D721Med (cell line): ENCODE results near the gene CFDP1.
"Not testable (repeated sequence)": the region's sequence is repeated elsewhere in the genome, so short reads cannot be mapped to it uniquely, and the experiment has no call there.

Experiments used
- DNase-seq: peaks from one replicate; pipeline ENCODE4 v3.0.0; 2011; ENCODE audit warnings: low spot score; ENCODE audit not compliant: insufficient read length
- FAIRE-seq: peaks from 2 replicates; lab custom pipeline; 2011; peaks lifted over from hg19 to GRCh38; lab: Jason Lieb, UNC
- TF ChIP-seq, protein P1 (sequence below): IDR thresholded peaks from 2 replicates; pipeline ENCODE4 v1.5.1; 2012; ENCODE audit warnings: mild to moderate bottlenecking, control low read depth; ENCODE audit not compliant: insufficient read depth; ENCODE audit errors: missing control alignments

CFDP1 gene

DNA sequence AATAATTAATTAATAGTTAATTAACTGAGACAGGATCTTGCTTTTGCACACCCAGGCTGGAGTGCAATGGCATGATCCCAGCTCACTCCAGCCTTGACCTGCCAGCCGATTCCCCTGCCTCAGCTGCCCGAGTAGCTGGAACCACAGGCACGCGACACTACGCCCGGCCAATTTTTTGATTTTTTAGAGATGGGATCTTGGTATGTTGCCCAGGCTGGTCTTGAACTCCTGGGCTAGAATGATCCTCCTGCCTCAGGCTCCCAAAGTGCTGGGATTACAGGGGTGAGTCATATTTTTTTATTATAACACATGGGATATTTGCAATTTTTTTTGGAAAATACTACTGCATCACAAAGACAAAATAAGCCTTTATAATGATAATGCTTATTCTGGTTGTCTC is 151.5 kb downstream of the CFDP1 start:
- no peak for FAIRE-seq
- DNase-seq, result no peak
- TF ChIP-seq, protein P1, sequence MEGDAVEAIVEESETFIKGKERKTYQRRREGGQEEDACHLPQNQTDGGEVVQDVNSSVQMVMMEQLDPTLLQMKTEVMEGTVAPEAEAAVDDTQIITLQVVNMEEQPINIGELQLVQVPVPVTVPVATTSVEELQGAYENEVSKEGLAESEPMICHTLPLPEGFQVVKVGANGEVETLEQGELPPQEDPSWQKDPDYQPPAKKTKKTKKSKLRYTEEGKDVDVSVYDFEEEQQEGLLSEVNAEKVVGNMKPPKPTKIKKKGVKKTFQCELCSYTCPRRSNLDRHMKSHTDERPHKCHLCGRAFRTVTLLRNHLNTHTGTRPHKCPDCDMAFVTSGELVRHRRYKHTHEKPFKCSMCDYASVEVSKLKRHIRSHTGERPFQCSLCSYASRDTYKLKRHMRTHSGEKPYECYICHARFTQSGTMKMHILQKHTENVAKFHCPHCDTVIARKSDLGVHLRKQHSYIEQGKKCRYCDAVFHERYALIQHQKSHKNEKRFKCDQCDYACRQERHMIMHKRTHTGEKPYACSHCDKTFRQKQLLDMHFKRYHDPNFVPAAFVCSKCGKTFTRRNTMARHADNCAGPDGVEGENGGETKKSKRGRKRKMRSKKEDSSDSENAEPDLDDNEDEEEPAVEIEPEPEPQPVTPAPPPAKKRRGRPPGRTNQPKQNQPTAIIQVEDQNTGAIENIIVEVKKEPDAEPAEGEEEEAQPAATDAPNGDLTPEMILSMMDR, result no peak

DNA sequence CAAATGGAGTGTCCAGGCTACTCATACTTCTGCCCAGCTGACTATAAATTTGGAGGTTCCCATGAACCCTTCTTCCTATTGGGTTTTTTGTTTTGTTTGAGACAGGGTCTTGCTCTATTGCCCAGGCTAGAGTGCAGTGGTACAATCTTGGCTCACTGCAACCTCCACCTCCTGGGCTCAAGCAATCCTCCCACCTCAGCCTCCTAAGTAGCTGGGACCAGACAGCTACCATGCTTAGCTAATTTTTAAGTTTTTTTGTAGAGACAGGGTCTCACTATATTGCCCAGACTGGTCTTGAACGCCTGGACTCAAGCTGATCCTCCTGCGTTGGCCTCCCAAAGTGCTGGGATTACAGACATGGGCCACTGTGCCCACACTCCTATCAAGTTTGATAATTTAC is 152.3 kb downstream of the CFDP1 start:
- not testable (repeated sequence) for DNase-seq, FAIRE-seq

DNA sequence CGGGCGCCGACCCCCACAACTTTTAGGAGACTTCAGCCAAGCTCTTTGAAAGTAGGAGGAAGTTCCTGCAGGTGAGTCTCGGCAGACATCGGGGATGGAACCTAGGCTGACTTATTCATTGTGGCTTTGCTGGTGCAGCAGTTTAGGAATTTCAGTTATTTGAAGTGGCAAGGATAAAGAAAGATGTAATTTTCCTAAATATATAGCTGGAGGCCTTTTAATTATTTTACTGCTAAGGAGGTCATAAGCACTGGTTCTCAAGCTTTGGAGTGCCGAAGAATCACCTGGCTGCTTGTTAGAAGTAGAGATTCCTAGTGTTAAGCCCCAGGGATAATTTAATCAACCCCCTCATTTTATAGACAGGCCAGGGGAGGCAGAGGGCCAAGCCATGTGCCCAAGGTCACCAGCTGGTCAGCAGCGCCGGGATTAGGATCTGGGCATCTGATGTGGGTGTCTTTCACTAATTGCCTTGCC is 152.9 kb downstream of the CFDP1 start:
- TF ChIP-seq, protein P1, result no peak
- no peak for DNase-seq
- FAIRE-seq, result no peak

DNA sequence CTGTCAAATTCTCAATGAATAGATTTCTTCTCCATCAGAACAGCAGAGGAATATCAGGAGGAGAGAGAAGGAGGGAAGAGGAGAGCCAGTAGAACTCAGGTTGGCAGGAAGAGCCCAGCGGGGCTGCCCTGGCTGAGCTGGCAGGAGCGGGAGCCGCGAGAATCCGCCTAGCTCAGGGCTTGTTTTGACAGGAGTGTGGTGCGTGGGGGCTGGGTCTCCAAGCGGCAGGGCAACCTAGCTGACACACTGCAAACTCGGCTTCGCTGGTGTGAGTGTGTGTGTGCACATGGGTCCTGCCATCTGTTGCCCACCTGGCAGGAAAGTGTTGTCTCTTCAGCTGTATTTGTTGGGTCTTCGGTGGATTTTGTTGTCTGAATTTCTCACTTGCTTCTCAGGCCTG is 154.0 kb downstream of the CFDP1 start:
- TF ChIP-seq, protein P1, result no peak
- FAIRE-seq (no peak), DNase-seq (no peak)

DNA sequence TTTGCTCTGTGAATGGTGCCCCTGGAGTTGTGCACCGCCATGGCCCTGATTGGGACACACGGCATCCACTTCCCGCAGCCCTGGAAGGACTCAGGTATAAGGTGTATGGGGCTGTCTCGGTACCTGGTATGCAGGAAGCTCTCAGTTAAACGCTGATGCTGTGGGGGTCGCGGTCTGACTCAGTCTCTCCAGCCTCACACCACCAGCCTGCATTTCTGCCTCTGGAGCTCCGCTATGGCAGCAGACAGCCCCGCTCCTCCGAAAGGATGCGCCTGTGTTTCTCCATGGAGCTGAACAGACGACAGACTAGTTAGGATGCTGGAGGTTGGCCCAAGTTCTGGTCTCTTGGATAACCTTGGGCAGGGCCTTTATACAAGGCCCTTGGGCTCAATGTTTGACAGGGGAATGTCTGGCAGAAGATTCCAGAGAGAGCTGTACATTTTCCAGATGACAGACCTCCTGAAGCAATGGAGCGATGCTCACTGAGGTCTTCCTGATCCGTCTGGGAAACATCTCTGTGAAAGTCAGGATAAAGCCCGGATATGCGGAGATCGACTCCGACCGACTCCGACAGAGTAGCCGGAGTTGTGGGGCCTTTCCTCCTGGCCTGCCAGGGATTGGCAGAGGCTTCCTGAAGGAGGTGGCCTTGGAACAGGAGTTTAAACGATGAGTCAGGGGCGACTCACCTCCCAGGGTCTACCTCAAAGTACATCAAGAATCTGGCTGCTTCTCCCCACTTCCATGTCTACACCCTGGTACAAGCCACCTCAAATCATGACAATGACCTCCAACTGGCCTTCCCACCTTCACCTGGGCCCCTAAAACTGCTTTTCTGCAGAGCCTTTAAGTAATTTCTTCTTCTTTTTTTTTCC is 160.0 kb downstream of the CFDP1 start:
- DNase-seq, result no peak
- TF ChIP-seq, protein P1, result no peak

DNA sequence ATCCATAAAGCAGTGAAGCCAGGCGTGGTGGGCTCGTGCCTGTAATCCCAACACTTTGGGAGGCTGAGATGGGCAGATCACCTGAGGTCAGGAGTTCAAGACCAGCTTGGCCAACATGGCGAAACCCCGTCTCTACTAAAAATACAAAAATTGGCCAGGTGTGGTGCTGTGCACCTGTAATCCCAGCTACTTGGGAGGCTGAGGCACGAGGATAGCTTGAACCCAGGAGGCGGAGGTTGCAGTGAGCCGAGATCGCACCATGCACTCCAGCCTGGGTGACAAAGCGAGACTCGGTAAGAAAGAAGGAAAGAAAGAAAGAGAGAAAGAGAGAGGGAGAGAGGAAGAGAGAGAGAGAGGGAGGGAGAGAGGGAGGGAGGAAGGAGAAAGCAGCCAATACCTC is 160.7 kb downstream of the CFDP1 start:
- FAIRE-seq, result not testable (repeated sequence)

More for the DNA sequence above, 160.0 kb downstream of the CFDP1 start:
- no peak for FAIRE-seq

DNA sequence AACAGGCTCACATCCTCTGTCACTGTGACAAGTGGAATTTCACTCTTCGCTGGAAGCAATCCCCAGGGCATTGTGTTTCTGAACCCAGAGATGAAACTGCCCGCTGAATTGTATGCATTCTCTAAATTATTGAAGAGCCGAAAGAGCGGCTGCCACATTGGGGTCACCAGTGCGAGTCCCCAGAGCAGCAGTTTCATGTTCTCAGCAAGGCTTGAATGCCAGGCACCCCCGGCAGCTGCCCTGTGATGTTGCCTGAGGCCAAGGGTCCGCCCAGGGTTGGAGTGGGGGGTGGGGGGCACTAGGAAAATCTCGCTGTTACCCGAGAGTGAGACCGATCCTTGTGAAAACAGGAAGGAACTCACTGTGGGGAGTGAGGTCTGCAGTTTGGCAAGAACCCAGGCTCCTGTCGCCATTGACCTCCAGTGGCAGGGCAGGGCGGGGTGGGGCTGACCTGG is 161.2 kb downstream of the CFDP1 start:
- TF ChIP-seq, protein P1, result no peak
- FAIRE-seq (no peak), DNase-seq (no peak)

More for the DNA sequence above, 160.7 kb downstream of the CFDP1 start:
- DNase-seq, result not testable (repeated sequence)

DNA sequence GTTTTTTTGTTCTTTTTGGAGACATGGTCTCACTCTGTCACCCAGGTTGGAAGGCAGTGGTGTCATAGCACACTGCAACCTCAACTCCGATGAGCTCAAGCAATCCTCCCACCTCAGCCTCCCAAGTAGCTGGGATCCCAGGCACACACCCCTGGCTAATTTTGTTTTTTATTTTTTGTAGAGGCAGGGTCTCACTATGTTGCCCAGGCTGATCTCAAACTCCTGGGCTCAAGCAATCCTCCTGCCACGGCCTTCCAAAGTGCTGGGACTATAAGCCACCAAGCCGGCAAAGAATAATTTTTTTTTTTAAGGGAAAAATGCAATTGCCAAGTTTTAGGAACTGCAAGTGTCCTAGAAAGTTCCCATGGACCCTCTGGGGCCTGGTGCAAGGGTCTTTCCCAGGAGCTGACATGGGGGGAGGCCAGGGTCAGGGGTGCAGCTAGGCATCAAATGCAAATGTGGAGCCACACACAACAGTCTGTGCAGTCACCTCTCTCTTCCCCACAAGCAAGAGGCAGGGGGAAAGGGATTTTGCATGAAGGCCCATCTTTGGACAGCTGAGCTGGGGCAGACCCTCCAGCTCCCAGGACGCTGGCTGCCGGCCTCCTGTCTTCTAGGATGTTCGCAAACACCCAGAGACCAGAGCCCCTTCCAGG is 161.7 kb downstream of the CFDP1 start:
- TF ChIP-seq, protein P1, result no peak
- FAIRE-seq (no peak), DNase-seq (no peak)

DNA sequence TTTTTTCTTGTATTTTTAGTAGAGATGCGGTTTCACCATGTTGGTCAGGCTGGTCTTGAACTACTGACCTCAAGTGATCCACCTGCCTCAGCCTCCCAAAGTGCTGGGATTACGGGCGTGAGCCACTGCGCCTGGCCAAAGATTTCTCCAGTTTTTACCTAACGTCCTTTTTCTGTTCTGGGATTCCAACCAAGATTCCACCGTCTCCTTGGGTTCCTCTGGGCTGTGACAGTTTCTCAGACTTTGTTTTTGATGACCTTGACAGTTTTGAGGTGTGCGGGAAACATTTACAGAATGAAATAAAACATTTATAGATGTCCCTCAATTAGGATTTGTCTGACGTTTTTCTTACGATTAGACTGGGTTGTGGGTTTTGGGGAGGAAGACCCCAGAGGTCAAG is 163.9 kb downstream of the CFDP1 start:
- not testable (repeated sequence) for DNase-seq, FAIRE-seq
